Smooth muscle cell (in vitro differentiated cells): ENCODE data around the gene RAPH1. TPM values are rescaled to one million over a fixed set of nuclear protein-coding genes. Genes with fewer than 3 reads are reported as not detected.

Experiments used
- DNase-seq: peaks from one replicate; lab custom pipeline; 2025; ENCODE audit not compliant: unreplicated experiment; lab: John Stamatoyannopoulos, UW
- H2AFZ ChIP-seq: fragments of 200-600 bp; sonication (generic); 2 replicates; pipeline ENCODE4 v1.6.0; 2016; ENCODE audit warnings: antibody characterized with exemption, low read depth, mild to moderate bottlenecking
- H3F3A ChIP-seq: fragments of 200-600 bp; sonication (generic); 2 replicates; pipeline ENCODE4 v1.6.0; 2017; ENCODE audit warnings: antibody characterized with exemption, low read depth
- H3K27ac ChIP-seq: fragments of 200-600 bp; sonication (generic); 2 replicates; pipeline ENCODE4 v1.5.1; 2016; ENCODE audit warnings: low read depth, mild to moderate bottlenecking
- H3K27me3 ChIP-seq: fragments of 200-600 bp; sonication (generic); 2 replicates; pipeline ENCODE4 v1.6.1; 2016; ENCODE audit warnings: low read depth, mild to moderate bottlenecking
- H3K36me3 ChIP-seq: fragments of 200-600 bp; sonication (generic); 2 replicates; pipeline ENCODE4 v1.5.1; 2016; ENCODE audit warnings: low read depth
- H3K4me1 ChIP-seq: fragments of 200-600 bp; sonication (generic); 2 replicates; pipeline ENCODE4 v1.5.1; 2016; ENCODE audit warnings: low read depth
- H3K4me2 ChIP-seq: fragments of 200-600 bp; sonication (generic); 2 replicates; pipeline ENCODE4 v1.6.0; 2016; ENCODE audit warnings: mild to moderate bottlenecking
- H3K4me3 ChIP-seq: fragments of 200-600 bp; sonication (generic); 2 replicates; pipeline ENCODE4 v1.5.1; 2016; ENCODE audit warnings: mild to moderate bottlenecking
- H3K79me2 ChIP-seq: fragments of 200-600 bp; sonication (generic); 2 replicates; pipeline ENCODE4 v1.6.0; 2016; ENCODE audit warnings: low read depth, mild to moderate bottlenecking
- H3K9ac ChIP-seq: fragments of 200-600 bp; sonication (generic); 2 replicates; pipeline ENCODE4 v1.6.0; 2016; ENCODE audit warnings: low read depth
- H3K9me3 ChIP-seq: fragments of 200-600 bp; sonication (generic); replicated peaks from 2 replicates; pipeline ENCODE4 v1.5.1; 2016; ENCODE audit warnings: low read depth
- H4K20me1 ChIP-seq: fragments of 200-600 bp; sonication (generic); 2 replicates; pipeline ENCODE4 v1.6.0; 2016; ENCODE audit warnings: low read depth
- WGBS: methylation state at CpG from one replicate; pipeline ENCODE4 v1.1.7; 2016; ENCODE audit warnings: low lambda C conversion rate; 5-methylcytosine and 5-hydroxymethylcytosine counted together
- polyA plus RNA-seq: library from polyadenylated mRNA; unstranded; fragments of >200 nt; fragmentation: Nextera tagmentation; extraction: Ambion mirVana; gene quantifications from 2 replicates; pipeline ENCODE4 v1.2.1, GENCODE V29; 2016
- total RNA-seq: library from RNA; depleted of rRNA; stranded (reverse); fragments of >200 nt; gene quantifications from 2 replicates; pipeline ENCODE4 v1.2.3, GENCODE V29; 2014
- TF ChIP-seq, protein P1 (sequence below): fragments of 200-600 bp; sonication (generic); IDR thresholded peaks from 2 replicates; pipeline ENCODE4 v1.5.1; 2017; ENCODE audit warnings: borderline replicate concordance, mild to moderate bottlenecking, antibody characterized with exemption; ENCODE audit not compliant: insufficient read depth, poor library complexity, severe bottlenecking

The RAPH1 gene
- total and polyA plus RNA-seq, 2 experiments from 2014 or later: 8.5 to 22.3 TPM

GRCh38 chr2:203500297-203500696, 34.8 kb downstream of the RAPH1 start:
- peaks cover 93% of the 10 kb centered on the region for H3K79me2 ChIP-seq
- peaks cover 94% of the 10 kb centered on the region for H4K20me1 ChIP-seq
- H3K9ac ChIP-seq: no peak overlapping the region
- H3K9me3 ChIP-seq: no peaks in the 10 kb centered on the region
- H2AFZ ChIP-seq: no peak overlapping the region
- H3K4me3 ChIP-seq: no peak overlapping the region
- H3K4me2 ChIP-seq: no peak overlapping the region
- no peaks in the 10 kb centered on the region for H3K4me1 ChIP-seq
- no peak for DNase-seq
- WGBS: 97% methylated on average over 2 of the region's 2 CpGs
- no peaks in the 10 kb centered on the region for H3K36me3 ChIP-seq
- TF ChIP-seq, protein P1, sequence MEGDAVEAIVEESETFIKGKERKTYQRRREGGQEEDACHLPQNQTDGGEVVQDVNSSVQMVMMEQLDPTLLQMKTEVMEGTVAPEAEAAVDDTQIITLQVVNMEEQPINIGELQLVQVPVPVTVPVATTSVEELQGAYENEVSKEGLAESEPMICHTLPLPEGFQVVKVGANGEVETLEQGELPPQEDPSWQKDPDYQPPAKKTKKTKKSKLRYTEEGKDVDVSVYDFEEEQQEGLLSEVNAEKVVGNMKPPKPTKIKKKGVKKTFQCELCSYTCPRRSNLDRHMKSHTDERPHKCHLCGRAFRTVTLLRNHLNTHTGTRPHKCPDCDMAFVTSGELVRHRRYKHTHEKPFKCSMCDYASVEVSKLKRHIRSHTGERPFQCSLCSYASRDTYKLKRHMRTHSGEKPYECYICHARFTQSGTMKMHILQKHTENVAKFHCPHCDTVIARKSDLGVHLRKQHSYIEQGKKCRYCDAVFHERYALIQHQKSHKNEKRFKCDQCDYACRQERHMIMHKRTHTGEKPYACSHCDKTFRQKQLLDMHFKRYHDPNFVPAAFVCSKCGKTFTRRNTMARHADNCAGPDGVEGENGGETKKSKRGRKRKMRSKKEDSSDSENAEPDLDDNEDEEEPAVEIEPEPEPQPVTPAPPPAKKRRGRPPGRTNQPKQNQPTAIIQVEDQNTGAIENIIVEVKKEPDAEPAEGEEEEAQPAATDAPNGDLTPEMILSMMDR: no peak
- H3F3A ChIP-seq: no peaks in the 10 kb centered on the region
- no peak overlapping the region for H3K27ac ChIP-seq
- H3K27me3 ChIP-seq: no peaks in the 10 kb centered on the region

GRCh38 chr2:203498161-203498560, 36.9 kb downstream of the RAPH1 start:
- no peak overlapping the region for H2AFZ ChIP-seq
- peak overlapping the region; percentile 21 for H3K4me2 ChIP-seq
- no peaks in the 10 kb centered on the region for H3F3A ChIP-seq
- peak overlapping the region; percentile 66 for H3K27ac ChIP-seq
- no peak overlapping the region for H3K4me3 ChIP-seq
- no peaks in the 10 kb centered on the region for H3K27me3 ChIP-seq
- peaks cover 75% of the 10 kb centered on the region for H3K79me2 ChIP-seq
- TF ChIP-seq, protein P1: no peak
- no peaks in the 10 kb centered on the region for H3K4me1 ChIP-seq
- H3K9ac ChIP-seq: no peak overlapping the region
- no peaks in the 10 kb centered on the region for H3K9me3 ChIP-seq
- no peaks in the 10 kb centered on the region for H3K36me3 ChIP-seq
- 37% methylated on average over 4 of the region's 4 CpGs for WGBS
- peaks cover 85% of the 10 kb centered on the region for H4K20me1 ChIP-seq
- DNase-seq: no peak

DNA sequence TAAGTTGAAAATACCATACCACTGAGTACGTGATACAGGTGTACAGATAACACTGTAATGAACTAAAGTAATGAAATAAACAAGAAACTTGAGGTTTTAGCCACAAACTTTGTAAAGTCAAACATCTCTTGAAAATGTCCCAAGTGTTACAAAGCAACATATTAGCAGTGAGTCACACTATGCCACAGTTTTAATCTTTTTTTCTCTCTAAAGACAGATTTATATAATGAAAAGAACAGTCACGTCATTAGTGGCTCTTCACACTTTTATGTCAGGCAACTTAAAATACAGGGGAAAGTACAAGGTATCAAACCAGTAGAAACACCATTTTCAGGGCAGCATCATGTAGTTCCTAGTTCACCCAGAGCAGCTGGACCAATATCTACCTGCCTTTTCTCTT, 42.1 kb downstream of the RAPH1 start:
- peaks cover 5% of the 10 kb centered on the region for H3K36me3 ChIP-seq

DNA sequence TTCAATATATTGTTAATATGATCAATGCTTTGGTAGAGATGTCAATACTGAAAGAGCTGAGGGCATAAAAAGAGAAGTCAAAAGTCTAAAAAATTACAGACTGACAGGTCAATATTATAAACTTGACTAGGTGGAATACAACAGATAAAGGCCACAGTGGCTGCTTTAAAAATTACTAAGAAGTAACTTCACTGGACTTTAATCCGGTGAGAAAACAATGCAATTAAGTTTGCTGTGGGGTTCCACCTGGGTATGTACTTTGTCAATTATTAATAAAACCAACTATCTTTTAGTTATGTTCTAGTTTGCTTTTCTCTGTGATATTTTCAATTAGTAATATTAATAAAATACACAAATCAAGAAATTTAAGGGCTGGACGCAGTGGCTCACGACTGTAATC, 44.7 kb downstream of the RAPH1 start:
- Histone ChIP-seq H3K9me3 (no peaks in the 10 kb centered on the region), H3K27me3 (no peaks in the 10 kb centered on the region), H3K4me1 (no peaks in the 10 kb centered on the region), H3K79me2 (peaks cover 8% of the 10 kb centered on the region), H2AFZ (no peak overlapping the region), H3F3A (no peaks in the 10 kb centered on the region), H3K36me3 (peaks cover 5% of the 10 kb centered on the region), H3K27ac (no peak overlapping the region), H3K4me2 (no peak overlapping the region), H3K4me3 (no peak overlapping the region), H4K20me1 (peaks cover 26% of the 10 kb centered on the region), H3K9ac (no peak overlapping the region)
- TF ChIP-seq, protein P1: no peak
- DNase-seq: no peak
- WGBS: 94% methylated on average over 3 of the region's 3 CpGs

More for the DNA sequence above, 42.1 kb downstream of the RAPH1 start:
- Histone ChIP-seq H4K20me1 (peaks cover 42% of the 10 kb centered on the region), H3F3A (no peaks in the 10 kb centered on the region), H3K9ac (no peak overlapping the region), H3K4me3 (no peak overlapping the region), H3K4me2 (no peak overlapping the region), H3K9me3 (no peaks in the 10 kb centered on the region), H3K79me2 (peaks cover 31% of the 10 kb centered on the region), H2AFZ (no peak overlapping the region), H3K27ac (no peak overlapping the region), H3K27me3 (no peaks in the 10 kb centered on the region), H3K4me1 (no peaks in the 10 kb centered on the region)
- TF ChIP-seq, protein P1: no peak
- 83% methylated on average over 2 of the region's 2 CpGs for WGBS
- DNase-seq: no peak
